EL (cell line): ENCODE measurements around the gene TPM3.
A peak's percentile ranks its signal among the peaks of the same experiment; 100 is the strongest.
"Not testable (repeated sequence)": the region's sequence is repeated elsewhere in the genome, so short reads cannot be mapped to it uniquely, and the experiment has no call there.

Source experiments
- DNase-seq: peaks from one replicate; pipeline ENCODE4 v3.0.0-alpha.2; 2016

TPM3 gene

DNA sequence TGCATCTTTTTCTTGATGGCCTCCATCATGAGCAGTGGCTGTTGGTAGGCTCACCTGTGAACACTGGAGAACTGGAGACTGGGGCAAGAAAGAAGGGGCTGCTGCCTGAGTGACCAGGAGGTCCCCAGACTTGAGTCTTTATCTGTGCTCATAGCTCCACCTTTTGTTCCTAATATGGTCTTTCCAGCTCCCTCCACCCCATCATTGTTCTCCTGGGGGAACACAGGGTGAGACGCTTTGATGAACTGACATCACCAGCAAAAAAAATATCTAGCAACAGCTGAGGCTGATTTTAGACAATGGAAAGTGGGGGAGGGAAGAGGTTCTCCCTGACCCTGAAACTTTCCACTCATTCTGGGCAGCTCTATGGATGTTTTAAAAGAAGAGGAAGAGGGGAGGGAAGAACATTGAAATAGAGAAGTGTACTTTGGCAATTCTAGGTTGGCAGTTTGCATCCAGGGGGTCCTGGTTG lies at the start of gene TPM3:
TPM3 (minus strand) TSS at position 111 of the 472 bp plus-strand sequence; CDS start at position 29, 82 bp downstream.
- no peak for DNase-seq

DNA sequence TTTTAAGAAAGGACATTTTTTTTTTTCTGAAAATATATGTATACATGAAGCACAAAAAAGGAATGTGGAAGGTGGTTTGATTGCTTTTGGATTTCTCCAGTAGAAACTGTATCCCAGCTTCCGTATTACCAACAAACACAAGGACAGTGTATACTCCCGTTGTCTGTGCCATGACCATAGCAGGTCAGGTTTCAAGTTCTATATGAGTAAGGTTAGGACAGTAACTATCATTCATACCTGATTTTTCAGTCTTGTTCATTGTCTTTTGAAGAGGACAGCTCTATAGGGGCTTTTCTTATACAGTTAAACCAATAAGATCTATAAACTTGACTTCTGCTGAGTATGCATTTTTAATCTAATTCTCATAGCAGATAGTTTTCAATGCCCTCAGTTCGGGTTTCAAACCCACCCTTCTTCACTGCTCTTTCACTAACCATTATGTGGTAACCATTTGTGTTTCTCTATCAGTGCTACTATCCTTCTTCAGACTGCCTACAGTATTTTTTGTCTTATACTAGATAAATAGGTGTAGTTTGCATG lies 48.5 kb upstream of the TPM3 start:
- no peak for DNase-seq

- no peak for DNase-seq
Measured at GRCh38 chr1:154239491-154239890, 47.6 kb upstream of the TPM3 start.

DNA sequence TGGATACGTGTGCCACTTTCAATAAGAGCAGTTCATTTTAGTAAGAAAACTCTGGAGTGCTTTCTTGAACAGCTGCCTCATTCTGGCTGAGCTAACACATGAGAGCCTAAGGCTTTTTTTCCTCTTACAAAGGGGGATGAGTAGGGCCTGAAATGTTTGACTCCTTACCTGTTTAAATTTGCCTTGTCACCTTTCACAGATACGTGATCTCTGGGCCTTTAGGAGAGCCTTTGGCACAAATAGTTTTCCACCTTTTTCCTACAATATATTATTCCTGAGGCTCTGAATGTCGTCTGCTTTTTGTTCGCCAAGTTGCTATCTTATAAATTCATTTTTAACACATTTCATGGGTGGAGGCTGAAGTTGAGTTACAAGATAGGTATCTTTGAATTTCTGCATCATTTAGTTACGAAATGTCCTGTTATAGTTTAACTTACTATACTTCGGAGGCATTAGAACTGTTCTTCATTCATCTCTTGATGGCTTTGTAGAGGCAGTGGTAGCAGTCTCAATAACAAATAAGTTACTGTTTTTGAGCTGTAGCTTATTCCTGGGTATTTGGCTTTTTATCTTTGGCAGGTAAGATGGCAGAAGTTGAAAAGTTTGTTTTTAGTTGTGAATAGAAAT lies 46.1 kb upstream of the TPM3 start:
- no peak for DNase-seq

- no peak for DNase-seq
Measured at GRCh38 chr1:154237435-154237834, 45.5 kb upstream of the TPM3 start.

GRCh38 chr1:154236855-154237254 lies 45.0 kb upstream of the TPM3 start:
- DNase-seq: no peak

- peak; percentile 31 for DNase-seq
Measured at GRCh38 chr1:154233127-154233526, 41.2 kb upstream of the TPM3 start.

GRCh38 chr1:154231112-154231511 lies 39.2 kb upstream of the TPM3 start:
- DNase-seq: not testable (repeated sequence)

GRCh38 chr1:154225370-154225769 lies 33.5 kb upstream of the TPM3 start:
- DNase-seq: no peak

- DNase-seq: no peak
Measured at GRCh38 chr1:154223621-154224020, 31.7 kb upstream of the TPM3 start.

DNA sequence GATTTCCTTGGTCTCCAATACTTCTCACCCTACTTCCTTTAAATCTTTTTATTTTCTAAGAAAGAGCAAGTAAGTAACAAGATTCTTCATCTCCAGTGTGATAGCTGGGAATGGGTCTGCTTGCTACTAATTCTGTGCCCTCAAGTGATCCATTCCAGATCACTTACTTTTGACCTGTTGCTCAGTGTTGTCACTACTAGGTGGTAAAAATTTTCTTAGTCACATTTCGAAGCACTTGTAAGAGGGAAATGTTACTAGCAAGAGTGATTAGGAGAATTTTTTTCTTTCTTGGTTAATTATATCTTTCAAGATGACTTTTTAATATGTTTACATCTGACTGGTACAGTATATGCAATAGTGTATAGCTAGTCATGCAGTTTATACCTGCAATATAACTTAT lies 31.0 kb upstream of the TPM3 start:
- DNase-seq: no peak

- DNase-seq: peak; percentile 13
Measured at GRCh38 chr1:154222518-154222917, 30.6 kb upstream of the TPM3 start.

GRCh38 chr1:154221278-154222001 lies 29.5 kb upstream of the TPM3 start:
- peak; percentile 59 for DNase-seq

DNA sequence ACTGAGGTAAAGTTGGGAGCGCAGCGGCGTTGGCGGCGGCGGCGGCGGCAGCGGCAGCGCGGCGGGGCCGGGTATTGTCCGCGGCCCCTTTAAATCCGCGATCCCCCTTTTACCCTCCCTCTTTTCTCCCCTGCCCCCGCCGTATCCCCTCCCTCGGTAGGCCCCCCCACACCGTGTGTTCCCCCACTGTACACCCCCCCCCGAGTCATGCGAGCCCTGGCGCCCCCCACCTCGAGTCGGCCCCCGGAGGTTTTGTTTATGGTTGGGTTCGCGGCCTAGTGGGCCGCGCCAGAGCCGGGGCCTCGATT lies 29.0 kb upstream of the TPM3 start:
- no peak for DNase-seq

GRCh38 chr1:154220071-154220969 lies 28.4 kb upstream of the TPM3 start, which contains the start of gene UBAP2L:
TSS of gene UBAP2L (plus strand) at chr1:154220955. CDS start at chr1:154225124, 4,169 bp downstream.
- peak; percentile 99 for DNase-seq

- no peak for DNase-seq
Measured at GRCh38 chr1:154219541-154219940, 27.6 kb upstream of the TPM3 start.

DNA sequence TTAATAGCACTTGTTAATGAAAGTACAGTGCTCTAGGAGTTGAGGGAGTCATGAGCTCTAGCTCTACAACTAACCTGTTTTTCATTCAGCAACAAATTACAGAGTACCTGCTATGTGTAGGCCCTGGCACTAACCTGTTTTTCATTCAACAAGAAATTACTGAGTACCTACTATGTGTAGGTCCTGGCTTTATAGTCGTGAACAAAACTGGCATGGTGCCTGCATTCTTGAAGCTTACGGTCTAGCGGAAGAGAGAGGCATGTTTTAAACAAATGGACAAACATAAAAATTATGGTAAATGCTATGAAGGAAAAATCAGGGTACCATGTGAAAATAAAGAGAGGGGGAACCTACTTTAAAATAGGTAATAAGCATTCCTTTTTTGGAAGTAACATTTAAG lies 26.6 kb upstream of the TPM3 start:
- DNase-seq: no peak

- peak; percentile 71 for DNase-seq
Measured at GRCh38 chr1:154213274-154213673, 21.4 kb upstream of the TPM3 start.

- no peak for DNase-seq
Measured at GRCh38 chr1:154212083-154212482, 20.2 kb upstream of the TPM3 start.

DNA sequence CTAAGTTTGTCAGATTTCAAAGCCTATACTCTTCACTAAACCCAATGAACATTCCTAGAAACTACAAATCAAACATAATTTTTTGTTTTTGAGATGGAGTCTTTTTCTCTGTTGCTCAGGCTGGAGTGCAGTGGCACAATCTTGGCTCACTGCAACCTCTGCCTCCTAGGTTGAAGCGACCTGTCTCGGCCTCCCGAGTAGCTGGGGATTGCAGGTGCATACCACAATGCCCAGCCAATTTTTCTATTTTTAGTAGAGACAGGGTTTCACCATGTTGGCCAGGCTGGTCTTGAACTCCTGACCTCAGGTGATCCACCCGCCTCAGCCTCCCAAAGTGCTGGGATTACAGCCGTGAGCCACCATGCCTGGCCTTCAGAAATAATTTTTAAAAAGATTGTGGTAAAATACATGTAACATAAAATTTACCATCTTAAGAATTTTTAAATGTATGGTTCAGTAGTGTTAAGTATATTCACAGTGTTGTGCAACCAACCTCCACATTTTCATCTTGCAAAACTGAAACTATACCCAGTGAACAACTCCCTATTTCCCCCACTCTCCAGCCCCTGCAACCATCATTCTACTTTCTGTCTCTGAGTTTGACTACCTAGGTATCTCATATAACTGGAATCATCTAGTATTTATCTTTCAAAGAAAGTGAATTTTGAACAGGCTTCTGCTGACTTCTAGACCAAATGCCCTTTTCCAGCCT lies 16.9 kb upstream of the TPM3 start:
- DNase-seq: no peak

GRCh38 chr1:154207262-154207661 lies 15.4 kb upstream of the TPM3 start:
- no peak for DNase-seq

DNA sequence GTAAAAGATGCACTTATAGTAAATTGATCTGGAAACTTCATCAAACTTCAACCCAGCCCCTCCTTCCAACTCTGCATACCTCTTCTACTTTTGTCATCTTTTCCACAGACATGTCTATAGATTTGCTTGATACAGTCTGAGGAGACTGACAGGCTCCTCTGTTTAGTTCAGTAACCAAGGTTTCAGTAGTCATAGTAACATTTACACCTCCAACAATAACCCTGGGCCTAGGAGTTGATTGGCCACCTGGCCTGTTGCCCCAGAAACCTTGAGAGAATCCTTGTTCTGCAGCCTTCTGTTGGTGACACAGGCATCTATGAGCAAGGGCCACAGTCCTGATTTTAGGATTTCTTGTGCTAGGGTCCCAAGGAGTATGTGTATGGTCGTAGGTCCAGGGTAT lies 14.3 kb upstream of the TPM3 start, which contains the start of gene CFAP141:
CFAP141 (minus strand) TSS at position 138 of the 400 bp plus-strand sequence; CDS start at position 112, 26 bp downstream.
- no peak for DNase-seq
